NB4 (cell line): ENCODE results near the gene UNC5B.

ENCODE experiments used
- DNase-seq: peaks from one replicate; pipeline ENCODE4 v3.0.0; 2010; ENCODE audit warnings: low read depth
- H3K4me3 ChIP-seq: one replicate; pipeline ENCODE4 v1.5.1; 2011; ENCODE audit warnings: mild to moderate bottlenecking, low read depth, low read length, moderate library complexity
- MYC ChIP-seq: IDR thresholded peaks from 2 replicates; pipeline ENCODE4 v1.6.1; 2011; ENCODE audit warnings: low read depth, low read length
- POLR2A ChIP-seq: IDR thresholded peaks from 2 replicates; pipeline ENCODE4 v1.6.1; 2011; ENCODE audit warnings: mild to moderate bottlenecking; ENCODE audit not compliant: insufficient read length; ENCODE audit errors: extremely low read depth
- TF ChIP-seq, protein P1 (sequence below): IDR thresholded peaks from 2 replicates; pipeline ENCODE4 v1.6.1; 2011; ENCODE audit warnings: low read depth, low read length
- TF ChIP-seq, protein P2 (sequence below): IDR thresholded peaks from one replicate; pipeline ENCODE4 v1.5.1; 2012; ENCODE audit warnings: low read depth, low read length

The UNC5B gene

DNA sequence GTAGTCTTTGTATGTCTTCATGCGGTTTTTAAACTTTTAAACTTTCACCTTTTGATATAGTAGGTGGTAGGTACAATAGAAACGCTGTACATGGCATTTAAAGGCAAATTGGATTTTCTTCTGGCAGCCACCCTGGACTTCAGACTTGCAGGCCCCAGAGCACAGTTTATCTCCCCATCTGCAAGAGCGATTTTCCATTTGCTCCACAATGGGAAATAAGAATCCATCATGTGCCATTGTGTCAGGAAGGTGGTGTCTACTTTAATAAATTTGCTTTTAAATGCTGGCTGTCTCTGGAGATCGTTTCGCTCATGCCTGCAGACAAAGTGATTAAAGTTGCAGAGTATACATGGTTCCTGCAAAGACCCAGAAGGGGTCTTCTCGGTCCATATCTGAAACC, 38.9 kb downstream of the UNC5B start:
- no peak overlapping the region for H3K4me3 ChIP-seq
- TF ChIP-seq MYC (no peak), POLR2A (no peak)
- TF ChIP-seq, protein P1, sequence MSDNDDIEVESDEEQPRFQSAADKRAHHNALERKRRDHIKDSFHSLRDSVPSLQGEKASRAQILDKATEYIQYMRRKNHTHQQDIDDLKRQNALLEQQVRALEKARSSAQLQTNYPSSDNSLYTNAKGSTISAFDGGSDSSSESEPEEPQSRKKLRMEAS, result no peak
- TF ChIP-seq, protein P2, sequence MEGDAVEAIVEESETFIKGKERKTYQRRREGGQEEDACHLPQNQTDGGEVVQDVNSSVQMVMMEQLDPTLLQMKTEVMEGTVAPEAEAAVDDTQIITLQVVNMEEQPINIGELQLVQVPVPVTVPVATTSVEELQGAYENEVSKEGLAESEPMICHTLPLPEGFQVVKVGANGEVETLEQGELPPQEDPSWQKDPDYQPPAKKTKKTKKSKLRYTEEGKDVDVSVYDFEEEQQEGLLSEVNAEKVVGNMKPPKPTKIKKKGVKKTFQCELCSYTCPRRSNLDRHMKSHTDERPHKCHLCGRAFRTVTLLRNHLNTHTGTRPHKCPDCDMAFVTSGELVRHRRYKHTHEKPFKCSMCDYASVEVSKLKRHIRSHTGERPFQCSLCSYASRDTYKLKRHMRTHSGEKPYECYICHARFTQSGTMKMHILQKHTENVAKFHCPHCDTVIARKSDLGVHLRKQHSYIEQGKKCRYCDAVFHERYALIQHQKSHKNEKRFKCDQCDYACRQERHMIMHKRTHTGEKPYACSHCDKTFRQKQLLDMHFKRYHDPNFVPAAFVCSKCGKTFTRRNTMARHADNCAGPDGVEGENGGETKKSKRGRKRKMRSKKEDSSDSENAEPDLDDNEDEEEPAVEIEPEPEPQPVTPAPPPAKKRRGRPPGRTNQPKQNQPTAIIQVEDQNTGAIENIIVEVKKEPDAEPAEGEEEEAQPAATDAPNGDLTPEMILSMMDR, result no peak
- DNase-seq, result no peak

DNA sequence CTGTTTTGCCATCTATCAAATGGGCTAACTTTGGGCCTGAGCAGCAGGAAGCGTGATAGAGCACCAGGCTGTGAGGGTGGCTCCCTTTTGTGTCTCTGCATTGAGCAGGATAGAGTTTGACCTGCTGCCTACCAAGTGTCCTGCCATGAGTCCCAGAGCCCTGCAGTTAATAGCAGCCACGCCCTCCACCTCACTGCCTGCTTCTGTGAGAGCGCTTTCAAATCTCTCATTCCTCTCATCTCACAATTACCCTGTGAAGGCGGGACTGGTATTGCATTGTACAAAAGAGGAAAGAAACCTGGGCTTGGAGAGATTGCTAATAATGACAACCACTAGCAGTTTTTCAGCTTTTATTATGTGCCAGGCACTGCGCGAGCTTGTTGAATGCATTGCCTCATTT, 39.9 kb downstream of the UNC5B start:
- TF ChIP-seq, protein P2, result no peak
- no peak overlapping the region for H3K4me3 ChIP-seq
- DNase-seq, result no peak

DNA sequence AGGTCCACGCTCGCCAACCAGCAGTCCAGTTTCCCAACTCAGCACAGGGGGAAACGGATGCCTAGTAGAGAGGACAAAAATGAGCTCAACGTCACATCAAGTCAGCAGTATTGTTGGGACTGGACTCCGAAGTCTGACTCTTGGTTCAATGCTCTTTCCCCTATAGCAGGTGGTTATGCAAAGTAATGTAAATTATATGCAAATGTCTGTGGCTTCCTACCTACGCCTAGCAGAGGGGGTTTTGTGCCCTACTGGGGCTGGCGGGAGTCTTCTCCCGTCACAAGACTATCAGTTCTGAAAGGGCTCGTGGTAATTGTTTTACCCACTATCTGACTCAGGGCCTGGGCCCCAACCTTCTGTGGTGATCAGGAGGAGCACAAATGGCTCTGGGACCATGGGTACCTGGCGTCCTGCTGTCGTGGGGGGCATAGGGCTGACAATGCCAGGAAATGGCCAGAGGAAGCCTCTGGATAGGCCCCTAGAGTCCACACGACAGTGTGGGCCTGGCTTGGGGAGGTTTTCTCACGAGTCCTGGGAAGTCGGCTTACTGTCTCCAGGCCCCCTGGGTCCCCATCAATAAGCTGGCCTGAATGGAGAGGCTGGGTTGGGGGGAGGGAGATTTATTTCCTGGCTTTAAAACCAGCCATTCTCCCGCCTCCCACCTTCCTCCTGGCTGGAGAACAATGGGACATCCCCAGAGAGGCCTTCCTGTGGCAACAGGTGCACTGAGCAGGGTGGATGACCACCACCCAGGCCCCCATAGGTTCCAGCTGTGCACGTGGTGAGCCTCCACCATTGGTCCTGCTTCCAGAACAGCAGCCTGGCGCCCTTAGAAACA, 41.8 kb downstream of the UNC5B start:
- no peak for DNase-seq
- TF ChIP-seq MYC, result no peak
- TF ChIP-seq, protein P1, result no peak
- TF ChIP-seq, protein P2, result no peak
- H3K4me3 ChIP-seq, result no peak overlapping the region

DNA sequence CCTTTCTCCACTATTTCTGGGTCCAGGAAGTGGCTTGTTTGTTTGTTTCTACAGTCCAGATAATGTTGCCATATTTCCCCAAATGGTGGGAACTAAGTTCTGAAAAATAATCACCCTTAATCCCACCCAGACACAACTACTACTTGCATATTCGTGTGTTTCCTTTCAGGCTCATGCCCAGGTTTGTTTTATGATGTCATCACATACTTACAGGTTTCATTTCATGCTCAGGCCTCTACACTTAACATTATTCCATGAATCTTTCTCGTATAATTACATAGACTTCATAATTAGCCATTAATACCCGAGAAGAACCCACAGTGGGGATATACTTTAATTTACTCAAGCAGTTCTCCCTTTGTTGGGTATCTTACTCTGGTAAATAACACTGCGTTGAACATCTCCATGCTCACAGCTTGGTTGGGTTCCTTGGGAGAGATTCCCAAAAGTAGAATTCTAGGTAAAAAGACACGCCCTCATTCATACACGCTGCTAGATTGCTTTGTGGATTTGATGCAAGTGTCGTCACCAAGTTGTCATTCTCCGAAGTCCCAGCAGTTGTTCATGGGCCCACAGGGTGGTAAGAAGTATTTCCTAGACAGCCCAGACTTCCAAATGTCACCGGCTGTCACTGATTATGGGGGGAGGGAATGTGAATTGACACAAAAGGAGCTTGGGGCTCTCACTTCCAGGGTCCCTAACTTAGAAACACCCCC, 42.6 kb downstream of the UNC5B start:
- H3K4me3 ChIP-seq, result no peak overlapping the region
- TF ChIP-seq MYC, result no peak
- TF ChIP-seq, protein P1, result no peak
- no peak for TF ChIP-seq POLR2A
- TF ChIP-seq, protein P2, result no peak
- DNase-seq, result no peak

DNA sequence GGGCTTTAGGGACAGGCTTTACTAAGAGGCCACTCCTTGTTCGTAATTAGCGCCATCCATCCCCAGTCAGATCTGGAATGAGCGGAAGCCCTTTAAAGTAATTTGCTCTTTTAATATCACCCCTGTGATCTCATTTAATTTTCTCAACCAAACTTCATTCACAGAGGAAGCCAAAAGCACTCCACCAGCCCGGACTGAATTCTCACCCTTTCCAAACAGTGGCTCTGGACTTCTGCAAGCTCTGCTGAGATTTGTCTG, 43.1 kb downstream of the UNC5B start:
- DNase-seq, result no peak
- no peak for TF ChIP-seq POLR2A
- TF ChIP-seq, protein P1, result no peak
- TF ChIP-seq MYC, result no peak
- TF ChIP-seq, protein P2, result no peak
- no peak overlapping the region for H3K4me3 ChIP-seq
